K562 (cell line): Measurements from ENCODE around the gene MAN2B1. TPM values are rescaled to one million over a fixed set of nuclear protein-coding genes. Genes with fewer than 3 reads are reported as not detected.
"Not testable (repeated sequence)": the region's sequence is repeated elsewhere in the genome, so short reads cannot be mapped to it uniquely, and the experiment has no call there.

Experiments used
- ATAC-seq: fragments of 200-7000 bp; cut with Tn5 transposase; 3 replicates; pipeline ENCODE4 v1.9.1; 2020; ENCODE audit warnings: moderate library complexity
- BruUV-seq: library from RNA; stranded (reverse); fragments of 400-500 nt; replicated peaks from 2 replicates; lab custom pipeline; 2021; lab: Mats Ljungman, UMichigan
- CTCF ChIA-PET: fragments of 300-600 bp; formaldehyde crosslinking; extraction: SDS; loops from one replicate; lab custom pipeline; 2021; ENCODE audit warnings: low intra/inter-chr PET ratio; lab: Yijun Ruan, JAX
- POLR2A ChIA-PET: fragments of 300-600, 350-650 bp; sonication (Branson Sonifier 250); formaldehyde crosslinking; extraction: SDS; loops from one replicate; lab custom pipeline; 2021; ENCODE audit warnings: antibody characterized with exemption, inconsistent platforms; lab: Yijun Ruan, JAX
- DNase-seq, 4 experiments: peaks; one replicate each; pipeline versions ENCODE4 v3.0.0 to v3.0.0-alpha.2; 2011 to 2018; ENCODE audit warnings: low spot score in 3 of 4, mixed read lengths in 3 of 4; ENCODE audit errors: extremely low read depth in 1 of 4
- FAIRE-seq: peaks from 2 replicates; lab custom pipeline; 2011; peaks lifted over from hg19 to GRCh38; lab: Jason Lieb, UNC
- H2AFZ ChIP-seq: 2 replicates; pipeline ENCODE4 v1.6.0; 2011; ENCODE audit warnings: low read depth, low read length, control low read depth, inconsistent platforms
- H3K27ac ChIP-seq: fragments of 200-600 bp; 3 replicates; pipeline ENCODE4 v1.8.0; 2011; ENCODE audit warnings: low read depth, mild to moderate bottlenecking, control low read depth, inconsistent platforms, low read length, moderate library complexity, mixed read lengths; ENCODE audit errors: extremely low read depth
- H3K27me3 ChIP-seq, 2 experiments: fragments of 300-600 bp in 1 of 2; 2 replicates in 1 of 2; 3 replicates in 1 of 2; pipeline versions ENCODE4 v1.6.0 to v1.8.0; 2011; ENCODE audit warnings: inconsistent platforms in 2 of 2, low read length in 2 of 2, mild to moderate bottlenecking in 1 of 2, mixed read lengths in 1 of 2, moderate library complexity in 1 of 2; ENCODE audit not compliant: control insufficient read depth in 2 of 2, insufficient read depth in 2 of 2
- H3K36me3 ChIP-seq: fragments of 300-600 bp; 3 replicates; pipeline ENCODE4 v1.8.0; 2011; ENCODE audit warnings: mild to moderate bottlenecking, low read length, inconsistent platforms; ENCODE audit not compliant: control insufficient read depth, insufficient read depth
- H3K4me1 ChIP-seq, 2 experiments: fragments of 200-600 bp in 1 of 2; replicated peaks in 1 of 2; 2 replicates in 1 of 2; 3 replicates in 1 of 2; pipeline versions ENCODE4 v1.5.1 to v1.8.0; 2011; ENCODE audit warnings: inconsistent platforms in 2 of 2, low read length in 2 of 2, mild to moderate bottlenecking in 1 of 2, mixed read lengths in 1 of 2, moderate library complexity in 1 of 2; ENCODE audit not compliant: control insufficient read depth in 2 of 2, insufficient read depth in 2 of 2
- H3K4me2 ChIP-seq: 2 replicates; pipeline ENCODE4 v1.6.1; 2011; ENCODE audit warnings: low read length, control low read depth, inconsistent platforms, mixed read lengths; ENCODE audit not compliant: insufficient read depth
- H3K4me3 ChIP-seq: fragments of 200-600 bp; sonication (generic), shearing (Covaris generic); 2 replicates; pipeline ENCODE4 v1.5.1; 2016; ENCODE audit warnings: control low read depth, inconsistent platforms
- H3K79me2 ChIP-seq: fragments of 200-600 bp; 3 replicates; pipeline ENCODE4 v1.8.0; 2011; ENCODE audit warnings: low read length, inconsistent platforms; ENCODE audit not compliant: control insufficient read depth, insufficient read depth
- H3K9ac ChIP-seq, 2 experiments: 2 replicates each; pipeline versions ENCODE4 v1.6.0 to v1.6.1; 2011; ENCODE audit warnings: low read depth in 2 of 2, low read length in 2 of 2, control low read depth in 1 of 2, inconsistent platforms in 1 of 2, mild to moderate bottlenecking in 1 of 2, mixed read lengths in 1 of 2; ENCODE audit not compliant: insufficient read depth in 1 of 2
- H3K9me1 ChIP-seq: one replicate; pipeline ENCODE4 v1.6.0; 2011; ENCODE audit warnings: inconsistent platforms, mild to moderate bottlenecking, low read length, moderate library complexity; ENCODE audit not compliant: control insufficient read depth, insufficient read depth
- H3K9me3 ChIP-seq: replicated peaks from 2 replicates; pipeline ENCODE4 v1.5.1; 2011; ENCODE audit warnings: low read depth, low read length, inconsistent platforms; ENCODE audit not compliant: control insufficient read depth, insufficient read depth
- H4K20me1 ChIP-seq: replicated peaks from 2 replicates; pipeline ENCODE4 v1.6.1; 2011; ENCODE audit warnings: low read length, inconsistent platforms, mixed read lengths; ENCODE audit not compliant: control insufficient read depth, insufficient read depth
- COPS2 ChIP-seq: fragments of 450-650 bp; conservative IDR thresholded peaks from 2 replicates; pipeline ENCODE4 v1.6.1; 2016; ENCODE audit warnings: mild to moderate bottlenecking, moderate library complexity
- E4F1 ChIP-seq: fragments of 250-450 bp; sonication (Bioruptor Pico); IDR thresholded peaks from 2 replicates; pipeline ENCODE4 v1.5.0; 2021; ENCODE audit warnings: mild to moderate bottlenecking, borderline replicate concordance
- IRF1 ChIP-seq: sonication (generic); formaldehyde crosslinking; IDR thresholded peaks from 2 replicates; pipeline ENCODE4 v1.8.0; 2022; ENCODE audit warnings: missing genetic modification reagents, mild to moderate bottlenecking, borderline replicate concordance
- IRF2 ChIP-seq: sonication (generic); formaldehyde crosslinking; IDR thresholded peaks from 2 replicates; pipeline ENCODE4 v1.8.1; 2022; ENCODE audit warnings: mild to moderate bottlenecking, missing genetic modification reagents
- NR1H2 ChIP-seq: sonication (generic); formaldehyde crosslinking; IDR thresholded peaks from 2 replicates; pipeline ENCODE4 v1.4.0; 2020; ENCODE audit warnings: mild to moderate bottlenecking, missing genetic modification reagents
- POLR2G ChIP-seq: fragments of 200-400 bp; formaldehyde crosslinking; IDR thresholded peaks from 2 replicates; pipeline ENCODE4 v1.6.1; 2017; ENCODE audit warnings: low read depth, mild to moderate bottlenecking, antibody characterized with exemption, low read length, moderate library complexity
- SAFB ChIP-seq: fragments of 200-400 bp; formaldehyde crosslinking; IDR thresholded peaks from 2 replicates; pipeline ENCODE4 v1.6.1; 2017; ENCODE audit warnings: low read depth, low read length, borderline replicate concordance
- ZNF165 ChIP-seq: fragments of 250-450 bp; sonication (Bioruptor Pico); IDR thresholded peaks from 2 replicates; pipeline ENCODE4 v1.4.0; 2020; ENCODE audit warnings: borderline replicate concordance
- ZNF695 ChIP-seq: fragments of 450-650 bp; formaldehyde crosslinking; IDR thresholded peaks from 2 replicates; pipeline ENCODE4 v1.4.0; 2020; ENCODE audit warnings: mild to moderate bottlenecking, moderate library complexity
- whole genome bisulfite sequencing: fragments of 100-300 bp; shearing (Covaris generic); methylation state at CpG from one replicate; pipeline ENCODE4 v1.1.6; 2016; ENCODE audit warnings: low coverage, mixed read lengths; ENCODE audit not compliant: insufficient coverage; ENCODE audit errors: missing lambda C conversion rate; 5-methylcytosine and 5-hydroxymethylcytosine counted together
- in situ Hi-C: fragments of 300-500 bp; cut with MboI; formaldehyde crosslinking; loops from 4 replicates; pipeline ENCODE4 v1.15.0; 2018; ENCODE audit warnings: inconsistent platforms, mixed read lengths
- intact Hi-C: fragments of 100-400 bp; cut with micrococcal nuclease; formaldehyde crosslinking; loops from 2 replicates; pipeline ENCODE4 v1.14.2; 2022
- polyA plus RNA-seq, 8 experiments: library from polyadenylated mRNA; depleted of rRNA in 4 of 8; stranded (reverse) in 5 of 8; unstranded in 3 of 8; fragments of >200 nt; fragmentation: Nextera tagmentation in 2 of 8; fragmentation: Illumina TruSeq in 1 of 8; extraction: Ambion mirVana in 2 of 8; extraction: Trizol in 1 of 8; gene quantifications; 2 replicates each; pipeline versions ENCODE4 v1.2.1 to v1.2.3, GENCODE V29; 2011 to 2014; ENCODE audit warnings: inconsistent platforms in 1 of 8, missing spikeins in 1 of 8
- total RNA-seq, 7 experiments: library from RNA; depleted of rRNA in 6 of 7; stranded (reverse); fragments of >200 nt in 6 of 7; fragmentation: Illumina TruSeq in 2 of 7; extraction: Trizol in 2 of 7; gene quantifications; 2 replicates each; pipeline versions ENCODE4 v1.2.1 to v1.2.3, GENCODE V29; 2011 to 2021; ENCODE audit warnings: low replicate concordance in 1 of 7

The MAN2B1 gene
- total and polyA plus RNA-seq, 9 of the 15 experiments (the other 6 are each of a cell fraction or from before 2014, with no cell fraction given): 0.59 to 33.8 (median 11.4) TPM

- peaks cover 36% of the 10 kb centered on the region for H3K36me3 ChIP-seq
- H3K27ac ChIP-seq, H3K4me3 ChIP-seq, H4K20me1 ChIP-seq, H3K9me1 ChIP-seq, H2AFZ ChIP-seq, H3K27me3 ChIP-seq, intact Hi-C loops, H3K4me1 ChIP-seq, CTCF ChIA-PET, H3K4me2 ChIP-seq, DNase-seq, in situ Hi-C loops, H3K9me3 ChIP-seq, FAIRE-seq, BruUV-seq, ATAC-seq, H3K9ac ChIP-seq: not testable (repeated sequence)
- WGBS: 90% methylated on average over 8 of the region's 26 CpGs
- H3K79me2 ChIP-seq: peaks cover 37% of the 10 kb centered on the region
- POLR2A ChIA-PET: interaction anchor here (1.2 kb wide), 1 partner anchor 11 kb away, joined by 5 read pairs; the partner anchor contains the start of genes ZNF490 and ZNF791
Measured at GRCh38 chr19:12621253-12622024, 45.1 kb downstream of the MAN2B1 start.

GRCh38 chr19:12617646-12618045, 48.9 kb downstream of the MAN2B1 start:
- ChIA-PET POLR2A (interaction anchor here (0.6 kb wide), 1 partner anchor 56 kb away, joined by 3 read pairs; no protein-coding TSS in a partner anchor), CTCF (no interaction called here)
- in situ Hi-C loops (no loop called here), intact Hi-C loops (no loop called here)
- WGBS: 87% methylated on average over 3 of the region's 4 CpGs
- H4K20me1 ChIP-seq: no peaks in the 10 kb centered on the region
- peaks cover 64% of the 10 kb centered on the region for H3K79me2 ChIP-seq
- no peak overlapping the region for H2AFZ ChIP-seq
- H3K4me1 ChIP-seq: no peaks in the 10 kb centered on the region
- no peak overlapping the region for H3K27ac ChIP-seq
- H3K36me3 ChIP-seq: peaks cover 27% of the 10 kb centered on the region; the same call in 2 of the 3 replicates
- FAIRE-seq (no peak), ATAC-seq (no peak), DNase-seq (no peak)
- H3K9me3 ChIP-seq: no peaks in the 10 kb centered on the region; the same call in 1 of the 2 replicates
- TF ChIP-seq SAFB: no peak
- no peak for TF ChIP-seq POLR2G
- TF ChIP-seq NR1H2 (CRISPR knock-in tag): no peak
- TF ChIP-seq ZNF165 (CRISPR knock-in tag): no peak
- TF ChIP-seq IRF1: no peak
- TF ChIP-seq E4F1: no peak
- no peak for TF ChIP-seq IRF2 (CRISPR knock-in tag)
- TF ChIP-seq ZNF695: no peak
- TF ChIP-seq COPS2: no peak
- no TSS peak for BruUV-seq
- no peaks in the 10 kb centered on the region for H3K9me1 ChIP-seq
- no peaks in the 10 kb centered on the region for H3K27me3 ChIP-seq
- no peak overlapping the region for H3K9ac ChIP-seq
- H3K4me3 ChIP-seq: no peak overlapping the region
- no peak overlapping the region for H3K4me2 ChIP-seq
